CD4-positive, alpha-beta T cell (primary cell): ENCODE data around the gene MEX3A. TPM values are rescaled to one million over a fixed set of nuclear protein-coding genes. Genes with fewer than 3 reads are reported as not detected.

Experiments
- ATAC-seq: fragments of 200-7000 bp; cut with Tn5 transposase; one replicate; pipeline ENCODE4 v1.10.0; 2022; ENCODE audit warnings: mild to moderate bottlenecking; ENCODE audit not compliant: poor library complexity
- CTCF ChIA-PET: fragments of 350-600 bp; sonication (Branson Sonifier 250); formaldehyde crosslinking; loops from one replicate; lab custom pipeline; 2021; ENCODE audit warnings: antibody characterized with exemption, inconsistent platforms; lab: Charles Lee
- POLR2A ChIA-PET: fragments of 350-600 bp; sonication (Branson Sonifier 250); formaldehyde crosslinking; loops from one replicate; lab custom pipeline; 2021; ENCODE audit warnings: antibody characterized with exemption, inconsistent platforms; lab: Charles Lee
- DNase-seq, 14 experiments: peaks; one replicate each; pipeline ENCODE4 v3.0.0-alpha.2; 2013 to 2020; ENCODE audit warnings: mixed read lengths in 2 of 14
- H3K27ac ChIP-seq, 2 donors: one replicate each; pipeline versions ENCODE4 v1.5.1 to v1.7.0; 2013; ENCODE audit warnings: low read length in 2 of 2, low read depth in 1 of 2, mild to moderate bottlenecking in 1 of 2
- H3K27me3 ChIP-seq, 2 experiments: 1 replicate in 1 of 2; 2 replicates in 1 of 2; pipeline versions ENCODE4 v1.6.1 to v1.7.0; 2013; ENCODE audit warnings: low read length in 2 of 2, control low read depth in 1 of 2, mild to moderate bottlenecking in 1 of 2, moderate library complexity in 1 of 2; ENCODE audit not compliant: insufficient read depth in 2 of 2, control insufficient read depth in 1 of 2
- H3K36me3 ChIP-seq: one replicate; pipeline ENCODE4 v1.6.1; 2013; ENCODE audit warnings: low read length, control low read depth; ENCODE audit not compliant: insufficient read depth
- H3K4me1 ChIP-seq: one replicate; pipeline ENCODE4 v1.6.1; 2013; ENCODE audit warnings: low read length, control low read depth; ENCODE audit not compliant: insufficient read depth
- H3K4me3 ChIP-seq: one replicate; pipeline ENCODE4 v1.5.1; 2013; ENCODE audit warnings: mild to moderate bottlenecking, low read length, moderate library complexity
- H3K9me3 ChIP-seq, 2 experiments: 1 replicate in 1 of 2; 2 replicates in 1 of 2; pipeline versions ENCODE4 v1.6.1 to v1.7.0; 2013; ENCODE audit warnings: low read length in 2 of 2, mild to moderate bottlenecking in 2 of 2, control low read depth in 1 of 2, moderate library complexity in 1 of 2; ENCODE audit not compliant: control insufficient read depth in 1 of 2, insufficient read depth in 1 of 2
- H3K27ac Mint-ChIP-seq: one replicate; pipeline ENCODE4 v1.8.0; 2020; ENCODE audit warnings: mixed read lengths
- H3K27me3 Mint-ChIP-seq: one replicate; pipeline ENCODE4 v1.8.0; 2021; ENCODE audit warnings: mixed read lengths
- H3K36me3 Mint-ChIP-seq: one replicate; pipeline ENCODE4 v1.8.0; 2021; ENCODE audit warnings: low read depth, mixed read lengths
- H3K4me1 Mint-ChIP-seq: one replicate; pipeline ENCODE4 v1.8.0; 2021; ENCODE audit warnings: low read depth, mixed read lengths
- H3K4me3 Mint-ChIP-seq: one replicate; pipeline ENCODE4 v1.8.0; 2020; ENCODE audit warnings: mild to moderate bottlenecking, mixed read lengths
- H3K9me3 Mint-ChIP-seq: one replicate; pipeline ENCODE4 v1.8.0; 2020; ENCODE audit warnings: mixed read lengths
- CTCF ChIP-seq: fragments of 200-600 bp; IDR thresholded peaks from one replicate; pipeline ENCODE4 v1.8.0; 2022; ENCODE audit warnings: antibody characterized with exemption, mild to moderate bottlenecking
- intact Hi-C, 2 experiments: fragments of 100-400 bp; cut with DNase I in 1 of 2; cut with micrococcal nuclease in 1 of 2; formaldehyde crosslinking; loops; one replicate each; pipeline versions ENCODE4 v1.15.1 to v1.9.0; 2023 to 2025; cut with DNase I, micrococcal nuclease
- total RNA-seq, 174 experiments: library from RNA in 2 of 174; stranded (reverse) in 2 of 174; gene quantifications; one replicate each; pipeline ENCODE4 v1.2.3 and lab custom pipeline; 2021 to 2026

Gene MEX3A
- total RNA-seq, 2 experiments from 2014 or later: 0.27 to 0.36 TPM

- Histone ChIP-seq H3K36me3 (peaks cover 8% of the 10 kb centered on the region), H3K27ac (no peak overlapping the region), H3K9me3 (peaks cover 0 to 6% of the 10 kb centered on the region in 2 experiments), H3K4me1 (peaks cover 34% of the 10 kb centered on the region), H3K27me3 (no peaks in the 10 kb centered on the region), H3K4me3 (no peak overlapping the region)
- no peak for TF ChIP-seq CTCF
- H3K4me1 Mint-ChIP-seq: peaks cover 36% of the 10 kb centered on the region
- no peak overlapping the region for H3K27ac Mint-ChIP-seq
- CTCF ChIA-PET: interaction anchor here (1.0 kb wide), 1 partner anchor 9 kb away, joined by 3 read pairs; no protein-coding TSS in a partner anchor
- POLR2A ChIA-PET: no interaction called here
- no peak for ATAC-seq
- no peaks in the 10 kb centered on the region for H3K27me3 Mint-ChIP-seq
- peak overlapping the region; percentile 43 for H3K4me3 Mint-ChIP-seq
- intact Hi-C loops: loop anchor here in 1 of 2 experiments (5.0 to 10.0 kb wide), 2 partner anchors 144 to 782 kb away; partner anchors contain the start of genes CLK2, HCN3 and RIT1
- no peak for DNase-seq
- peaks cover 19% of the 10 kb centered on the region for H3K36me3 Mint-ChIP-seq
- no peaks in the 10 kb centered on the region for H3K9me3 Mint-ChIP-seq
Observed at GRCh38 chr1:156056326-156056849, 25.9 kb downstream of the MEX3A start.

GRCh38 chr1:156055281-156056048 is 26.8 kb downstream of the MEX3A start:
- peaks cover 19% of the 10 kb centered on the region for H3K36me3 Mint-ChIP-seq
- TF ChIP-seq CTCF: no peak
- H3K4me3 Mint-ChIP-seq: peak overlapping the region; percentile 94
- peak overlapping the region; percentile 100 for H3K4me3 ChIP-seq
- H3K4me1 ChIP-seq: peaks cover 34% of the 10 kb centered on the region
- CTCF ChIA-PET: interaction anchor here (1.0 kb wide), 1 partner anchor 10 kb away, joined by 3 read pairs; no protein-coding TSS in a partner anchor
- H3K9me3 ChIP-seq: peaks cover 0 to 6% of the 10 kb centered on the region in 2 experiments
- ATAC-seq: no peak
- intact Hi-C loops: loop anchor here (2.0 to 10.0 kb wide), 3 partner anchors 35 to 781 kb away; partner anchors contain the start of genes CLK2 (in 1 of the 2), HCN3 (in 1 of the 2), RIT1 (in 1 of the 2) and SSR2 (in 1 of the 2)
- no peaks in the 10 kb centered on the region for H3K27me3 ChIP-seq
- H3K27ac Mint-ChIP-seq: peak overlapping the region; percentile 89
- peaks cover 8% of the 10 kb centered on the region for H3K36me3 ChIP-seq
- DNase-seq: peak in 1 of 14 experiments; percentile 13
- H3K27ac ChIP-seq: peak overlapping the region in 1 of 2 donors; percentile 82
- no peaks in the 10 kb centered on the region for H3K27me3 Mint-ChIP-seq
- H3K9me3 Mint-ChIP-seq: no peaks in the 10 kb centered on the region
- H3K4me1 Mint-ChIP-seq: peaks cover 40% of the 10 kb centered on the region
- POLR2A ChIA-PET: no interaction called here

- Histone ChIP-seq H3K9me3 (peaks cover 0 to 6% of the 10 kb centered on the region in 2 experiments), H3K27me3 (no peaks in the 10 kb centered on the region), H3K4me3 (peak within 1 kb of the TSS; percentile 100), H3K36me3 (peaks cover 12% of the 10 kb centered on the region), H3K4me1 (peaks cover 34% of the 10 kb centered on the region), H3K27ac (peak within 1 kb of the TSS; percentile 82 to 87)
- Mint-ChIP-seq H3K27ac (peak within 1 kb of the TSS; percentile 89), H3K9me3 (no peaks in the 10 kb centered on the region), H3K4me1 (peaks cover 40% of the 10 kb centered on the region), H3K27me3 (no peaks in the 10 kb centered on the region), H3K36me3 (peaks cover 23% of the 10 kb centered on the region), H3K4me3 (peak within 1 kb of the TSS; percentile 94)
- ATAC-seq (peak; percentile 83), DNase-seq (peak; percentile 86 to 97 (median 94))
- TF ChIP-seq CTCF: no peak
- ChIA-PET POLR2A (no interaction called here), CTCF (interaction anchor here (2.2 kb wide), 1 partner anchor 34 kb away, joined by 16 read pairs; the partner anchor contains the start of gene SSR2)
- intact Hi-C loops: loop anchor here (1.0 to 10.0 kb wide), 10 partner anchors 28 to 780 kb away; partner anchors contain the start of genes CLK2 (in 1 of the 2), GON4L (in 1 of the 2), HCN3 (in 1 of the 2) and KHDC4 (in 1 of the 2)
Observed at GRCh38 chr1:156054500-156055280, 27.6 kb downstream of the MEX3A start, which contains the start of gene LAMTOR2. LAMTOR2 (plus strand) TSS chr1:156054782; CDS start chr1:156054890, 108 bp downstream.
